B cell (primary cell): ENCODE data around the gene ADO.

Experiments used
- EZH2 ChIP-seq: IDR thresholded peaks from 2 replicates; pipeline ENCODE4 v1.6.1; 2012; ENCODE audit warnings: borderline replicate concordance, low read depth, mild to moderate bottlenecking, moderate library complexity, low read length; ENCODE audit not compliant: insufficient read depth, poor library complexity, severe bottlenecking
- TF ChIP-seq, protein P1 (sequence below): fragments of 200-600 bp; IDR thresholded peaks from one replicate; pipeline ENCODE4 v1.8.0; 2022; ENCODE audit warnings: antibody characterized with exemption, mild to moderate bottlenecking

DNA sequence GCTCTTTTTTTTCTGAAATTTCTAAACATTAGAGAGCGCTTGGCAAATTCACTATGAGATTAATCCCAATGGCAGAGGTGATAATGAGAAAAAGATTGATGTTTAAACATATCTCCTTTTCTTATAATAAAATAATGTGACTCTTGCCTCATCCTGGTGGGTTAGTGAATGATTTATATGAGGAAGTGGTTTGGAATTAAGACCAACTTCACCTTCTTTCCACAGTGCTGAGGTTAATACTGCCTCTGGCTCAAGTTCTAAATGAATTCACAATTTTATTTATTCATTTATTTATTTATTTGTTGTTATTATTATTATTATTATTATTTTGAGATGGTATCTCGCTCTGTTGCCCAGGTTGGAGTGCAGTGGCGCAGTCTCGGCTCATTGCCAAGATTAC is 40.5 kb upstream of the ADO start:
- TF ChIP-seq, protein P1, sequence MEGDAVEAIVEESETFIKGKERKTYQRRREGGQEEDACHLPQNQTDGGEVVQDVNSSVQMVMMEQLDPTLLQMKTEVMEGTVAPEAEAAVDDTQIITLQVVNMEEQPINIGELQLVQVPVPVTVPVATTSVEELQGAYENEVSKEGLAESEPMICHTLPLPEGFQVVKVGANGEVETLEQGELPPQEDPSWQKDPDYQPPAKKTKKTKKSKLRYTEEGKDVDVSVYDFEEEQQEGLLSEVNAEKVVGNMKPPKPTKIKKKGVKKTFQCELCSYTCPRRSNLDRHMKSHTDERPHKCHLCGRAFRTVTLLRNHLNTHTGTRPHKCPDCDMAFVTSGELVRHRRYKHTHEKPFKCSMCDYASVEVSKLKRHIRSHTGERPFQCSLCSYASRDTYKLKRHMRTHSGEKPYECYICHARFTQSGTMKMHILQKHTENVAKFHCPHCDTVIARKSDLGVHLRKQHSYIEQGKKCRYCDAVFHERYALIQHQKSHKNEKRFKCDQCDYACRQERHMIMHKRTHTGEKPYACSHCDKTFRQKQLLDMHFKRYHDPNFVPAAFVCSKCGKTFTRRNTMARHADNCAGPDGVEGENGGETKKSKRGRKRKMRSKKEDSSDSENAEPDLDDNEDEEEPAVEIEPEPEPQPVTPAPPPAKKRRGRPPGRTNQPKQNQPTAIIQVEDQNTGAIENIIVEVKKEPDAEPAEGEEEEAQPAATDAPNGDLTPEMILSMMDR, result no peak
- TF ChIP-seq EZH2, result no peak
